ENCODE data around the gene CCDC102A.

GRCh38 chr16:57563761-57564160 is 27.4 kb upstream of the CCDC102A start:
- no peak for TF ChIP-seq CTCF (conservative IDR thresholded peaks at IDR 0.05)
- no peak for TF ChIP-seq ZFX (IDR thresholded peaks at IDR 0.05)

All from C4-2B (cell line).